HG03196 (cell line): Measurements from ENCODE around the gene PSMD14.

Experiments
- ATAC-seq: cut with Tn5 transposase; IDR thresholded peaks from one replicate; pipeline ENCODE4 v1.9.1; 2021; ENCODE audit not compliant: unreplicated experiment

PSMD14 gene

GRCh38 chr2:161381546-161381945, 73.3 kb downstream of the PSMD14 start:
- no peak for ATAC-seq

- ATAC-seq: no peak
Measured at GRCh38 chr2:161382747-161383146, 74.5 kb downstream of the PSMD14 start.

GRCh38 chr2:161384864-161385263, 76.6 kb downstream of the PSMD14 start:
- ATAC-seq: peak; percentile 79

GRCh38 chr2:161386228-161386824, 78.1 kb downstream of the PSMD14 start:
- ATAC-seq: peak; percentile 64

- no peak for ATAC-seq
Measured at GRCh38 chr2:161388146-161388779, 80.0 kb downstream of the PSMD14 start.

- ATAC-seq: no peak
Measured at GRCh38 chr2:161391737-161392506, 83.7 kb downstream of the PSMD14 start.

- ATAC-seq: no peak
Measured at GRCh38 chr2:161400076-161400475, 91.9 kb downstream of the PSMD14 start.

GRCh38 chr2:161402297-161402696, 94.1 kb downstream of the PSMD14 start:
- no peak for ATAC-seq

- no peak for ATAC-seq
Measured at GRCh38 chr2:161406316-161406715, 98.1 kb downstream of the PSMD14 start.

GRCh38 chr2:161407597-161407996, 99.4 kb downstream of the PSMD14 start:
- ATAC-seq: no peak

- no peak for ATAC-seq
Measured at GRCh38 chr2:161409308-161409907, 101.2 kb downstream of the PSMD14 start.

GRCh38 chr2:161412346-161412745, 104.1 kb downstream of the PSMD14 start:
- ATAC-seq: no peak

- peak; percentile 37 for ATAC-seq
Measured at GRCh38 chr2:161414042-161415033, 106.1 kb downstream of the PSMD14 start.

- peak; percentile 28 for ATAC-seq
Measured at GRCh38 chr2:161415034-161415986, 107.1 kb downstream of the PSMD14 start.

- no peak for ATAC-seq
Measured at GRCh38 chr2:161415987-161416707, 107.9 kb downstream of the PSMD14 start, which contains the start of gene TBR1. Gene TBR1 (plus strand): TSS chr2:161416297. CDS start chr2:161416411, 114 bp downstream.

- no peak for ATAC-seq
Measured at GRCh38 chr2:161416708-161417437, 108.6 kb downstream of the PSMD14 start.

- no peak for ATAC-seq
Measured at GRCh38 chr2:161417438-161418274, 109.4 kb downstream of the PSMD14 start.
